Globus pallidus (tissue), 1 donor: Measurements from ENCODE around the gene BHLHA15.

ENCODE experiments used
- DNase-seq: peaks from one replicate; pipeline ENCODE4 v3.0.0-alpha.2; 2015; ENCODE audit warnings: low spot score

The BHLHA15 gene

DNA sequence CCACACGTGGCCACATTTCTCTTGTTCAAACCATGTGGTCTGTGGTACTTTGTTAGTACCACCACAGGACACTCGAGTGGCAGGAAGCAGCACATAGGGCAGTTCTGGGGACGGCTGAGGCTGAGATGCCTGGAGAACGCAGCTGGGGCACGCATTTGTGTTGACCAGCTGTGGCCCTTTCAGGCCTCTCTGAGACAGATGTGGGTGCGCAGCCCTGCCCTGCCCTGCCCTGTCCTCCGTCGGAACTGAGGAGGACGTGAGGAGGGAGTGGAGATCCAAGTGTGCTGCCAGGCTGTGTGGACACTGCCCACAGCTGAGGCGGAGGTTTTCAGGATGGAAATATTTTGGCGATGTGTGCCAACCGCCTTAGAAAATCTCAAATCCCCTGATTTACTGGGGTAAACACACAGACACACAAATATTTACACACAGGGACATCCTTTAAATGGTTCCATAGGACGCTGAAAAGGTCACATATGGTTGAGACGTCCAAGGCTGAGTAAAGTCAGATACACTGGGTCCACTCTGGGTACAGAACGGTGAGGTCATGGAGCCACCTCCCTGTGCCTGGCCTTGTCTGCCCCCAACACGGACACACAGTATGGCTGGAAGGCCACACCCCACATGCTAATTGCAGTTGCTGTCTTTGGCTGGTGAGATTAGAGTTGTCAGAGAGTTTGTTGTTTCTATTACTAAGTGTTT is 14.8 kb downstream of the BHLHA15 start:
- DNase-seq, result no peak

DNA sequence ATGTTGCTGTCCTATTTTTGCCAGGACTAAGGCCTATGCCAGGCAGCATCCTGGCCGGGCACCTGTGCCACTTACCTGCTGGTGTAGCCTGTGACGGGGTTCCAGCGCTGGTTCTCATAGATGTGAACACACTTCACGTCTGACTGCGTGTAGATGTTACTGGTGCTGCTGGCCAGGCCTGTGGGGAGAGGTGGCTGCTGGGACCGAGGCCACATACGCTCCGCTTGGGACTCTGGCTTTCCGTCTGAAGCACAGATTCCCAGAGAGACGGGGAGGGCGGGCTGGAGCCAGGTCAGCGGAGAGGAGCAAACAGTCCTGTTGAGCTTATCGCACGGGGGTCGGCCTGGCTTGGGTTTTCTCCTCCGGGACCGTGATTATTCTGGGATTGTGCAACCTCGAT is 16.7 kb downstream of the BHLHA15 start:
- DNase-seq, result no peak

DNA sequence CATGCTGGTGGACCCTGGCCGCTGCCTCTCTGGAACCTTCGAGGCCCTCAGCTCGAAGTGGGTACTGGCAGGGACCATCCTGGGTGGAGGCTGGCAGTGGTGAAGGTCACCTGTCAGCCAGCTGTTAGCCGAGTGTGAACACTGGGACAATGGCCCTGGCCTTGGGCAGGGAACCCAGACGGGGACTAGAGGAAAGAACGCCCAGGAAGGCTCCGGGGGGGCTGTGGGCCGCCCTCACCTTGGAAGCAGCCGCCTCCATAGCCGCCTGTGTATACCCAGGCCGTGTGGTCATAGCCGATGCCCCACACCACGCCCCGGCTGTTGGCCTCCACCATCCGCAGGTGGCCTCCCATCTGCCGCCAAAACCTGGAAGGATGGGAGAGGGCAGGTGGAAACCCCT is 17.6 kb downstream of the BHLHA15 start:
- DNase-seq, result no peak

DNA sequence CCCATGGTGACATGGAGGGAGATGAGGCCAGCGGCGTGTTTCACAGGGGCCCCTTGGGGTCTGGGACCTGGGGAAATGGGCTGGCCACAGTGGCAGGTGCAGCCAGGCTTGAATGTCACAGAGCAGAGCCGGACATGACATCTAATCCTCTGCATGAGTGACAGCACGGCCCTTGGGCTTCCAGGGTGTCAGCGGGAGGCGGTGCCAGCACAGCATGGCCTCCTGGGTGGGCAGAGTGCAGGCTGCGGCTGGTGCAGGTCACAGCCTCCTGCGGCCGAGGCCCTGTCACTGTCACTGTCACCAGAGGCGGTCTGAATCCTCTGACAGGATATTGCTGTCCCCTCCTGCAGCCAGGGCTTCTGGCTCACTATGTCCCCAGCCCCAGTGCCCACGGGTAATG is 18.2 kb downstream of the BHLHA15 start:
- no peak for DNase-seq

DNA sequence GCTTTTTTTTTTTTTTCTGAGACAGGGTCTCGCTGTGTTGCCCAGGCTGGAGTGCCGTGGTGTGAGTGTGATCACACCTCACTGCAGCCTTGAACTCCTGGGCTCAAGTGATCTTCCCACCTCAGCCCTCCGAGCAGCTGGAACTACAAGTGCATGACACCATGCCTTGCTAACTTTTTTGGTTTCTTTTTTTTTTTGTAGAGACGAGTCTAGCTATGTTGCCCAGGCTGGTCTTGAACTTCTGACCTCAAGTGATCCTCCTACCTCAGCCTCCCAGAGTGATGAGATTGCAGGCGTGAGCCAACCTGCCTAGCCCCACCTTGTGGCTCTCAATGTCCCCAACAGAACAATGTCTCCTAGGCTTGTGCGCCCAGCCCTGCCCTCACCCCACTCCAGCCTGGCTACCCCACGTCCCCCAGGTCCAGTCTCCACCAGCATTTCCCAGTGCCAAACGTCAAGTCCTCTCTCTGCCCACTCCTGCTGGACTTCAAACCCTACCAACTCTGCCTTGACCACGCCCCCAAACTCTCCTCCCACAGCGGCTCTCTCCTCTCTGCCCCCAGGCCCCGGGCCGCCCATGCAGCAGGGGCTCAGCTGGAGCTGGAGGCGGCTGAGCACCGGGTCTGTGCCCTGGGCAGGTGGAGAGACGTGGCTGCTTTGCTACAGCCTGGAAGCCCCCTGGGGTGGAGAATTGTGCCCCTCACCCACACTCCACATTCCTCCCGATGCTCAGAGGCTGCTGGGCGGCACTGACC is 18.9 kb downstream of the BHLHA15 start:
- no peak for DNase-seq

DNA sequence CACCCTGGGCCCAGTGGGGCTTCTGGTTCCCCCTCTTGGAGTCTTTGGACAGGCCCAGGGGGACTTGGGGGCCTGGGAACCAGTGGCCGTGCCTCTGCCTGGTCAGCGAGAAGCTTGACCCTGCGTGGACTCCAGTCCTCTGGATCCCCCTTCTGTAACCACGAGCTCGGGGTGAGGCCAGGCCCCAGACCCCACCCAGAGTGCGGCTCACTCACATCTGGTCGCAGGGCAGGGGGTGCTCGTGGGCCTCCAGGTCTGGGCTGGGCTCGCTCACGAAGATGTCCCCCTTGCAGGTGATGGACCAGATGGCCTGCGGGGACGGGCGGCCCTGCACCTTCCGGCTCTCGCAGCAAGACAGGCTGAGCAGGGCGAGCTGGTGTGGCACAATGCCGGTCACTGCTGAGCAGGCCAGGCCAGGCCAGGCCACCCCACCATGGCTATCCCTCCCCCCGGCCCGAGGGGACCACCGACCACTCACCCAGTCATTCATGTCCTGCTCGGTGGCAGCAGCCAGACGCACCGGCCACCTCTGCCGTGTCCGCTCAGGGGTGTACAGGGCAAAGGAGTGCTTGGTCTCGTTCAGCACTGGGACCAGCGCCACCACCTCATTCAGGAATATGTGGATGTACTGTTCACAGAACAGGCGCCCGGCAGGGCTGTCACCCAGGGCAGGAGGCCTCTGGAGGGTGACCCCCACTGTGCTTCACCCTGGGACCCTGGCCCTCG is 19.7 kb downstream of the BHLHA15 start:
- no peak for DNase-seq

DNA sequence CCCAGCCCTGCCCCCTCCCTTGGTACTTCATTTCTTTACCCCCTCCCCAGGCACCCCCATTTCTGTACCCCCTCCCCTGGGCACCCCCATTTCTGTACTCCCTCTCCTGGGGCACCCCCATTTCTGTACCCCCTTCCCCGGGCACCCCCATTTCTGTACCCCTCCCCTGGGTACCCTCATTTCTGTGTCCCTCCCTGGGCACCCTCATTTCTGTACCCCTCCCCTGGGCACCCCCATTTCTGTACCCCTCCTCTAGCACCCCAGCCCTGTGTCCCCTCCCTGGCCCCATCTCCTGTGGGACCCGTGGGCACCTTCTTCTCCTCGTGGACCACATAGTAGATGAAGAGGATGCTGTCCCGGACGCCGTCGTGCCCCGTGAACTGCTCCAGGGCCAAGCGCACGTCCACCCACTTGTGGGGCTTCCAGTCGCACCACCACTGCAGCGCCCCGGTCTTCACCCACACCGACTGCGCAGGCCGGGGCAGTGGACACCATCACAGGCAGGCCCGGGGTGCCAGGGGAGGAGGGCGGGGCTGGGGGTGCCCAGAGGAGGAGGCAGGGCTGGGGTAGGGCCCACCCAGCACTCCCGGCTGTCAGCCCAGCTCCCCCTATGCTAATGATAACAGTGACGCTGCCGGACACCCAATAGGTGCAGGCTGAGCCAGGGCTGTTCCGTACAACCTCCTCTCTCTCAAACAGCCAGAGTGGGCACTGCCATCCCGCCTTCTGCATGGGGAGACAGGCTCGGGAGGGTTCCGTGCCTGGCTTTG is 20.4 kb downstream of the BHLHA15 start:
- no peak for DNase-seq

DNA sequence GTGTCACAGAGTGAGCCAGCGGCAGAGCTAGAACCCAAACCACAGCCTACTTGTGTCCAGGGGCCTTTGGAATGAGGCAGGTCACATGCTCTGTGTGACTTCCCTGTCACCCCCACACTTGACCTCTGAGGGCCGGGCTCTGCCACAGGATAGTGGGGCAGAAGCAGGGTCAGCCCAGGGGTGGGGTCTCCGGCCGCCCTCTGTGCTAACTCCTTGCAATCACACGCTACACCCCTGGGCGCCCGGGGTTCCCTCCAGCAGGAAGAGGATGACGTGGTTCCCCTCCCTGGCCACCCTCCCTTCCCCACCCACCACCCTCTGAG is 21.0 kb downstream of the BHLHA15 start:
- no peak for DNase-seq

DNA sequence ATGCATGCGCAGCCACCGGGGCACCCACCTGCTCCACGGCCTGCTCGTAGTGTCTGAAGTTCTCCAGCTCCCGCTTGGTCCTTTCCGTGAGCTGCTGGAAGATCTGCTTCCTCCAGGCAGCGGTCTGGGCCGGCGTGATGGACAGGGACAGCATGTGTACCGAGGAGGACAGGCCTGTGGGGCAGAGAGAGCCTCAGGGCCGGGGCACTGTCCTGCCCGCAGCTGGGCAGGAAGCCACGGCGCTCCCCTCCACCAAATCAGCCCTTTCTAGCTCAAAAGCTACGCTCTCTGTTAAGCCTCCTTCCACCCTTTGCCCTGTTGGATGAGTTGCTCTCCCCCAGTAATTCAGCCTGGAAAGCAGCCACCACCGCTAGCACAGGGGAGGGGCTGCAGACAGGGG is 21.6 kb downstream of the BHLHA15 start:
- DNase-seq, result no peak

DNA sequence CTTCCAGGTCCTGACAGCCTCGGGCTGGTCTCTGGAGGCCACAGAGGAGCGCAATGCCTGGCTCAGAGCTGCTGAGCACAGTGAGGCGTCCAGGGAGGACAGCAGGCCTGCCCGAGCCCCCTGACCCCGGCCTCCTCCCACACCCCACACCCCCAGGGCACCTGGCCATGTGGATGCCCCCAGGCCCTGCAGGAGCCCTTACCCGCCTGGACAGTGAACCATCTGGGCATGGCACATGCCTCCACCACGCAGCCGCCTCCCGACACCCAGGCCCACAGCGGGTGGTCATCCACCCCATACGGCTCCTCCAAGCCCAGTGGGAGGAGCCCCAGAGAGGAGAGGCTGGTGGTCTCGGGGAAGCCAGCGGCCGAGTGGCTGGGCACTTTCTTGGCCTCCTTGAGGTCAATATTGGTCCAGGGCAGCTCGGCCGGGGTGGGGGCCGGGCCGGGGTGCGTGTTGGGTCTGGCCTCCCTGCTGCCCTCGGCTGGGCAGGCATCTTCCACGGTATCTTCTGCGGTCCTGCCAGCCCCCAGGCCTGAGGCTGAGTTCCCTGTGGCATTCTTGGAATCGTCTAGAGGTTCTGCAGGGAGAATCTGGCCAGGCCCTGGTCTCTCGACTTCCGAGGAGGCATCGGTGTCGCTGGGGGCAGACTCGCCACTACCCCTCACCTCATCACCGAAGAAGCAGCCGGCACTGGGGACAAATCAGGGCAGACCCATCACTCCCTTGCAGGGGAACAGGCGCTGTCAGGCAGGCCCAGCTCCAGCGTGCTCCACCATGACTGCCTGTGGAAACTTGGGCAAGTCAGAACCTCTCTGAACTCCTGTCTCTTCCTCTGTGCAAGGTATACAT is 22.2 kb downstream of the BHLHA15 start:
- no peak for DNase-seq

DNA sequence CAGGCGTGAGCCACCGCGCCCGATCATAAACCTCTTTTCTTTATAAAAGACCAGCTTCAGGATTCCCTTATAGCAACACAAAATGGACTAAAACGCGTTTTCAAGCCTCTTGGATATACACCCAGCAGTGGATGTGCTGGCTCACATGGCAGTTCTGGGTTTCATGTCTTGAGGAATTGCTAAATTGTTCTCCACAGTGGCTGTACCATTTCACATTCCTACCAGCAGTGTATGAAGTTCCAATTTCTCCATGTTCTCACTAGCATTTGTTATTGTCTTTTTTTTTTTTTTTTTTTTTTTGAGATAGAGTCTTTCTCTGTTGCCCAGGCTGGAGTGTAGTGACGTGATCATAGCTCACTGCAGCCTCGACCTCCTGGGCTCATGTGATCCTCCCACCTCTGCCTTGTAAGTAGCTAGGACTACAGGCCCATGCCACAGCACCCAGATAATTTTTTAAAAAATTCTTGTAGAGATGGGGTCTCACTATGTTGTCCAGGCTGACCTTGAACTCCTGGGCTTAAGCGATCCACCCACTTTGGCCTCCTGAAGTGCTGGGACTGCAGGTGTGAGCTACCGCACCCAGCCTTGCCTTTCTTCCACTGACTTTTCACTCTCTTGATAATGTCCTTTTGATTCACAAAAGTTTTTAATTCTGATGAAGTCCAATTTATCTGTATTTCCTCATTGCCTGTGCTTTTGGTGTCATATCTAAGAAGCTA is 23.3 kb downstream of the BHLHA15 start:
- DNase-seq, result no peak

DNA sequence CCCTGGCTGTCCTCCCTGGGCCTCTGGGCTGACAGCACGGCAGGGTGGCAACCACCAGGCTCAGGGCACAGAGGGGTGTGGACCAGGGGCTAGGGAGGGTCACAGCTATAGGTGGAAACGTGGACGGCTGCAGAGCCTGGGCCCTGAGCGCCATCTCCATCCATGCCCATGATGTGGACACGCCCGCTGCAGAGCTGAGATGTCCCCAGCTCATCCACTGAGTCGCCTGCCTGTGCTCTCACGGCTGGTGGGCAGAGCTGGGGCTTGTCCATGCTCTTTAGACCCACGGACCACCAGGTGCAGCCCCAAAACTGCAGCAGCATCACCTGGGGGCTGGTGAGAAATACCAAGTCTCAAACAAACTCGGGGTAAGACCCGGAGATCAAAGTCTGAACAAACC is 24.7 kb downstream of the BHLHA15 start:
- no peak for DNase-seq

DNA sequence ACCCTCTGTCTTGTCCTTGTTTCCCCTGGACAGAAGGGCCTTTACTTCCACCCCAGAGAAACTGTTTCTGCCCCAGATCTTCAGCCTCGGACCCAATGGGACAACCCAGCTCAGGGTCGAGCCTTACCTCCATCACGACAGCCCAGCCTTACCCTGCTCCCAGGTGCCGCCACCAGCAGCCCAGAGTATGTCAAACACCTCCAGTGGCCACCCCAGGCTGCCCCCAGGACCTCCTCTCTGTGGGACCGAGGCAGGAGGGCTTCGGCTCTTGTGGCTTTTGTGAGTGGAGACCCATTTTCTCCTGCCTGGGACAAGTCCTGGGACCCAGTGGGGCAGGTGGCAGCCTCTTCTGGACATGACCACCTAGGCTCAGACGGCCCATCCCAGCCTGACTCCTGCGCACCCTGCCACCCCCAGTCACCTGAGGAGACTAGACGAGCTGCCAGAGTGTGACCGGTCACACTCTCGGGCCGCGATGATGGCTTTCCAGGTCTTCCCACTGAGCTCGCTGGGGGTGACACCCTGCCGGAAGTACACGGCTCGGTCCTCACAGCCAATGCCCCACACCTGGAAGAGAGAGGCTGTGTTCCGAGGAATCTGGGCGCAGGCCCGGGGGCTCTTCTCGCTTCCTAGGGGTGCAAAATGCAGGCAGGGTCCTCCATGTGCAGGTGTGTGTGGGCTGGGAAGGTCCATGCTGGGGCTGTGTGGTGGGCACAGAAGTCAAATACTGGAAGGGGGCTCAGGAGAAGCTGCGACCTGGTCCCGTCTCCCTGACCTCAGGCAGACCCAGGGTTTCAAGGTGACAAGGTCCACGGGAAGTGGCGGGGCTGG is 25.3 kb downstream of the BHLHA15 start:
- DNase-seq, result no peak

DNA sequence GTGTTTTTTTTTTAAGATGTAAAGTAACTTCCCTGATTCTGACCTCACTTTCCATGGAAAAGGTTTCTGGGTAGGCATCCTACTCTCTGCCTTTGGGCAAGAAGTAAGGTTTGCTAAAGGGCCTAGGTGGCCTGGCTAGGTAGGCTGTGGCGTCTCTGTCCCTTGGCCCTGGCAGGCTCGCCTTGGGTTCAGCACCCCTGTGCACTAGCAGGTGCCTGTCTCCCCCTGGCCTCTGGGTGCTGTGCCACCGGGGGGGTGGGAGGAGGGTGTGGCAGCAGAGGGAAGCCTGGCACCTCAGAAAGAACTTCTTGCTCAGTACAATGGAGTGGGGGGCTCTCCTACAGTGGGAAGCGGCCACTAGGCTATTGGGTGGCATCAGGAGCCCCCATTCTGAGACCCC is 26.8 kb downstream of the BHLHA15 start:
- no peak for DNase-seq

DNA sequence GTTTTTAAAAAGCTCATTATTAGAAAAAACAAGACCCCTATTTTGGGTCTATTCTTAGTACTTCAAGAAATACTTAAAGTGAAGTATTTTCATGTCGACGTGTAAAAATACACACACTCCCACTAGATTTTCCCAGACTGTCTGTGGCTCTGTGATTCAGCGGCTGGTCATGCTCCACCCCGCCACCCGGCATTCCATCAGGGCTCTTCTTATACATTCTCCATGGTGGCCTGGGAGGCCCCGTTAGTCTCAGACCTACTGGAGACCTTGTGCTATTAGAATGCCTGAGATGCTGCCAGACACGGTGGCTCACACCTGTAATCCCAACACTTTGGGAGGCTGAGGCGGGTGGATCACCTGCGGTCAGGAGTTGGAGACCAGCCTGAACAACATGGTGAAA is 27.7 kb downstream of the BHLHA15 start:
- DNase-seq, result no peak

DNA sequence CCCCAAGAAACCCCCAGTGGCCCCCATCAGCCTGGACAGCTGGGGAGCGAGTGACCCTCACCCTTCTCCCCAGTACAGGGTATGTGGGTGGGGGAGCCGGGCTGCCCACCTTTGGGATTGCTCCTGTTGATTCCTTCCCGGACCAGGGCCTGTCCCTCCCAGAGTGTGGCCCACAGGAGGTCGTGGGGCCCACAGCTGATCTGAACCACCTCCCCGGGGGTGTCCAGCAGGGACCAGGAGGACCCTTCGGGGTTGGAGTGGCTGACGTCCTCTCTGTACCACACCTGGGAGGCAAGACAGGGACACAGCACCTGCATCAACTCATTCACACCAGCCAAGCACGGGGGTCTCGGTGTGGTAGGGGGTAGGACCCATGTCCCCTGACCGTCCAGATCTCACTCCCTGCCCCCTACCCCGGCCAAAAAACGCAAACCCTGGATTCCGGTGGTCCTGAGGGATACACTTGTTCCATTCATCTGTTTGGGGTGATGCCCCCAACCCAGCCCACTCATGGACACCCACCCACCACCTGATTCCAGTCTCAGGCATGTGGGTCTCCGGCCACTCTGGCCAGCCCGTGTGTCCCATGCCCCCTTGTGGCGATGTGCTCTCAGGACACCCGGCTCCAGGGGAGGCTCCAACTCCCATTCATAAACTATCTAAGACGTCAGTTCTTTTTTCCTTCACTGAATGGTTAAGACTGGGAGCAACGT is 29.9 kb downstream of the BHLHA15 start:
- peak; percentile 22 for DNase-seq

DNA sequence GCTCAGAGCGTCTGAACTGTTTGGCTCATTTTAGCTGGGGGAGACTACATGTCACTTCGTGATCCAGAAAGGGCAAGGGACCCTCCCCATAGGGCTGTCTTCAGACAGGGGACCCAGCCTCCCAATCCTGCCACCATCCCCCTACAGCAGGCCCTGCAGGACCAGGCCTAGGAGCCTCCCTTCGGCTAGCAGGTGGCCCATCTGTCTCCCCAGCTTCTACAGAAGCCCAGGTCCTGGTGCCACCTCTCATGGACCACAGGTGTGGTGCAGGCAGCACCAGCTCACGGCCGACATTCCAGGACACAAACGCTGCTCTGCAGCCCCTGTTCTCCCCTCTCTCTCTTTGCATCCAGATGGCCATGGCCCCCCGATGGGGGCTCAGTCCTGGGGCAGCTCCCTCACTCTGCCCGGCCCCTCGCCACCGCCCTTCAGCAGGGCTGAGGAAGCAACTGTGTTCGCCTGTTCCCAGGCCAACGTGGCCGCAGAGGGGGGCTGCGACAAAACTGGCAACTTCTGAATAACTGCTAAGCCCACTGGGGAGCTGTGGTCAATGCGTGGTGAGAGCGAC is 30.5 kb downstream of the BHLHA15 start:
- no peak for DNase-seq

DNA sequence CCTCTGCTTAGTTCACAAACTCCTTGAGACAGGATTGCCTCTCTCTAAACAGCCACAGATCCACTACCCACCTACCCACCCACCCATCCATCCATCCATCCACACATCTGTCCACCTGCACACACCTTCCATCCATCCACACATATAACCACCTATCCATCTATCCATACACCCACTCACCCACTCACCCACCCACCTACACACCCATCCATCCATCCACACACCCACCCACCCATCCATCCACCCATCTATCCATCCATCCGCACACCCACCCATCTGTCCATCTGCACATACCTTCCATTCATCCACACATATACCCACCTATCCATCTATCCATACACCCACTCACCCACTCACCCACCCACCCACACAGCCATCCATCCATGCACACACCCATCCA is 31.1 kb downstream of the BHLHA15 start:
- no peak for DNase-seq

DNA sequence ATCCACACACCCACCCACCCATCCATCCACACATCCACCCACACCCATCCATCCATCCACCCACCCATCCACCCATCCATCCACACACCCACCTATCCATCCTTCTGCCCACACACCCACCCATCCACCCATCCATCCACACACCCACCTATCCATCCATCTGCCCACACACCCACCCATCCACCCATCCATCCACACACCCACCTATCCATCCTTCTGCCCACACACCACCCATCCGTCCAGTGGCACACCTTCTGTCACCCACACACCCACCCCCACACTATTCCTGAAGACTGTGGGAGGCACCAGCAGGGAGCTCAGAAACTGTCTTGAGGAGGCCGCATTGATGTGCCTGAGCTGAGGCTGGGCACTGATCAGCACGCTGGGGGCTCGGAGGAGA is 31.7 kb downstream of the BHLHA15 start:
- DNase-seq, result no peak
